Measurements from ENCODE around the gene RAPGEF5.

- no peak for TF ChIP-seq POLR2AphosphoS5 (IDR thresholded peaks at IDR 0.05)
- TF ChIP-seq CTCF (IDR thresholded peaks at IDR 0.05), result no peak
These were observed 56.1 kb downstream of the RAPGEF5 start for GRCh38 chr7:22300839-22301238.

All from esophagus muscularis mucosa (tissue), 3 donors.